Measurements from ENCODE around the gene RIPK1. TPM values are rescaled to one million over a fixed set of nuclear protein-coding genes. Genes with fewer than 3 reads are reported as not detected.
"Not testable (repeated sequence)": the region's sequence is repeated elsewhere in the genome, so short reads cannot be mapped to it uniquely, and the experiment has no call there.

RIPK1 gene
- total RNA-seq, 4 donors from 2014 or later, result 25.6 to 37.6 (median 32.2) TPM

DNA sequence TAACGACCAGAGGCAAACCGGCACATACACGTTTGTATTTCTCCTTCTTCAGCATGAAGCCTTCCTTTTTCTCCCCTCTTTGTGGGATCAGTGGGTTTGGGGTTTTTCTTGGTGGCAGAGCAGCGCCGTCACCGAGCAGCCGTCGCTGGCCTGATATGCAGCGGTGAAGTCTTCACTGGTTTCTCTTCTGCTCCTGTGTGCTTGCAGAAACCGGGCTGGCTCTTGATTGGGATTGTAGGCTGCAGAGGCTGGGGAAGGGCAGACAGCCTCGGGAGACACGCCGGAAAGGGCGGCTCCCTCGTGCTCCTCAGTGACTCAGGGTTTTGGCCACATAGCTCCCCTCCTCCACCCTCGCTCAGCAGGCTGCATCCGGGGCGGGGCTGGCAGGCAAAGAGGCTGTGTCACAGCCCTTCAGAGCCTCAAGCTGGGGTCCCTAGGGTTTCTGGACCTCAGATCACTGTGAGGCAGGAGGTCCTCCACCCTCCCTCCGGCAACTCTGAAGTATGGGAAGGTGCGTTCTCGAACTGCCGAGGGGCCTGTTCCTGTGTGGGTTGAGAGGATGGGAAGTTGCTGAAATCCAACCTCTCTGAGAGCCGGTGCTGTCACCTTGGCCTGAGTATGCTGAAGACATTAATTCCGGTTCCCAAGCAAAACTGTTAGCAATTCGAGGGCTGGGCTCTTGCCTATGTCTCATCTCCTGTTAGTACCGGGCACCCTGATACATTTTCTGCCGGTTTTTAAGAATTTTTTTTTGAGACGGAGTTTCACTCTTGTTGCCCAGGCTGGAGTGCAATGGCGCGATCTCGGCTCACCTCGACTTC is 44.4 kb upstream of the RIPK1 start:
- H3K27me3 ChIP-seq, result no peaks in the 10 kb centered on the region
- WGBS, result 18% methylated on average over 26 of the region's 32 CpGs
- H3K9me3 ChIP-seq, result no peaks in the 10 kb centered on the region
- peaks cover 55% of the 10 kb centered on the region for H3K4me1 ChIP-seq
- H3K4me3 ChIP-seq, result peak overlapping the region; percentile 56
- TF ChIP-seq EP300 (IDR thresholded peaks at IDR 0.05) (no peak), POLR2AphosphoS5 (IDR thresholded peaks at IDR 0.05) (peak in 1 of 3 donors; percentile 92), POLR2A (IDR thresholded peaks at IDR 0.05) (peak in 1 of 2 donors; percentile 42)
- H3K27ac ChIP-seq, result peak overlapping the region; percentile 88
- peak; percentile 96 to 97 for DNase-seq (ENCODE audit: low spot score in 2 of 2)
- peaks cover 15% of the 10 kb centered on the region for H3K36me3 ChIP-seq

DNA sequence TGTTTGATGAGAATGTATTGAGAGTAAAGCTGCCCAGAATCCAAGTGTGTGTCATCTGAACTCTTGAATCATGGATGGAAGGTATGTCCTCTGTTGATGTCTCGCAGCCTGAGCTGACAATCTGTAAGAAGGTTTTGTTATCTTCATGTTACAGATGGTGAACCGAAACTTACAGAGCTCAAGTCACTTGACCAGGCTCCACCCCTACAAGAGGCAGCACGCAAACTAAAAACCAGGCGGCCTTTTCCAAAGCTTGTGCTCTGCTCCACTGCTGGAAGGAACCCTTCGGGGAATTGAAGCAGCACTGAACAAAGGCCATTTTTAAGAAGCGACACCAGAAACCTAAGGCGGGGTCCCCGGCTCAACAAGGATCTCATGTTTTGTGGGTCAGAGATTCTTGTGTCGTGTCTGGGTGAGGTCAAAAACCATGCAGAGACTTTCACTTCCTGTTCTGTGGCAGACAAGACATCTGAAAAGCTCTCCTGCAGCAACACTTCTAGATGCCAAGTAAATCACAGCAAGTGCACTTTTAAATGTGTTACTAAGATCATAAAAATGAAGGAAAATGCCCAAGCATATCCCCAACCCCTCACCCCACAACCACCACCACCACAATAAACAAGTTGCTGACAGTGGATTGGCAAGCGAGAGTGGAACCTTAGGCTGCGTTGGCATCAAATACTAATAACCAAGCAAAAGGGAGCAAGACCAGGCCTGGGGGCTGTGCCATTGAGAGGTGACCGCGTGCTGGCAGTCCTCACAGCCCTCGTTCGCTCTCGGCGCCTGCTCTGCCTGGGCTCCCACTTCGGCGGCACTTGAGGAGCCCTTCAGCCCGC is 41.3 kb upstream of the RIPK1 start:
- Histone ChIP-seq H3K36me3 (no peaks in the 10 kb centered on the region), H3K9me3 (no peaks in the 10 kb centered on the region), H3K4me1 (peaks cover 51% of the 10 kb centered on the region), H3K27me3 (no peaks in the 10 kb centered on the region), H3K4me3 (no peak overlapping the region), H3K27ac (peak overlapping the region; percentile 30)
- no peak for DNase-seq (ENCODE audit: low spot score in 2 of 2)
- 85% methylated on average over 19 of the region's 20 CpGs for WGBS
- TF ChIP-seq EP300 (IDR thresholded peaks at IDR 0.05) (no peak), POLR2AphosphoS5 (IDR thresholded peaks at IDR 0.05) (no peak), POLR2A (IDR thresholded peaks at IDR 0.05) (no peak)
- TF ChIP-seq, protein P1, sequence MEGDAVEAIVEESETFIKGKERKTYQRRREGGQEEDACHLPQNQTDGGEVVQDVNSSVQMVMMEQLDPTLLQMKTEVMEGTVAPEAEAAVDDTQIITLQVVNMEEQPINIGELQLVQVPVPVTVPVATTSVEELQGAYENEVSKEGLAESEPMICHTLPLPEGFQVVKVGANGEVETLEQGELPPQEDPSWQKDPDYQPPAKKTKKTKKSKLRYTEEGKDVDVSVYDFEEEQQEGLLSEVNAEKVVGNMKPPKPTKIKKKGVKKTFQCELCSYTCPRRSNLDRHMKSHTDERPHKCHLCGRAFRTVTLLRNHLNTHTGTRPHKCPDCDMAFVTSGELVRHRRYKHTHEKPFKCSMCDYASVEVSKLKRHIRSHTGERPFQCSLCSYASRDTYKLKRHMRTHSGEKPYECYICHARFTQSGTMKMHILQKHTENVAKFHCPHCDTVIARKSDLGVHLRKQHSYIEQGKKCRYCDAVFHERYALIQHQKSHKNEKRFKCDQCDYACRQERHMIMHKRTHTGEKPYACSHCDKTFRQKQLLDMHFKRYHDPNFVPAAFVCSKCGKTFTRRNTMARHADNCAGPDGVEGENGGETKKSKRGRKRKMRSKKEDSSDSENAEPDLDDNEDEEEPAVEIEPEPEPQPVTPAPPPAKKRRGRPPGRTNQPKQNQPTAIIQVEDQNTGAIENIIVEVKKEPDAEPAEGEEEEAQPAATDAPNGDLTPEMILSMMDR (IDR thresholded peaks at IDR 0.05), result no peak

DNA sequence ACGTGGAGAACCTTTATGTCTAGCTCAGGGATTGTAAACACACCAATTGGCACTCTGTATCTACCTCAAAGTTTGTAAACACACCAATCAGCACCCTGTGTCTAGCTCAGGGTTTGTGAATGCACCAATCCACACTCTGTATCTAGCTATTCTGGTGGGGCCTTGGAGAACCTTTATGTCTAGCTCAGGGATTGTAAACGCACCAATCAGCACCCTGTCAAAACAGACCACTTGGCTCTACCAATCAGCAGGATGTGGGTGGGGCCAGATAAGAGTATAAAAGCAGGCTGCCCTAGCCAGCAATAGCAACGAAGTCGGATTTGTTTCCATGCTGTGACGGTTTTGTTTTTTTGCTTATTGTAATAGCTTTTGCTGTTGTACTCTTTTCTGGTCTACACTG is 40.1 kb upstream of the RIPK1 start:
- not testable (repeated sequence) for H3K36me3 ChIP-seq; H3K27me3 ChIP-seq; H3K4me3 ChIP-seq; DNase-seq (ENCODE audit: low spot score in 2 of 2); H3K27ac ChIP-seq; H3K9me3 ChIP-seq
- H3K4me1 ChIP-seq, result peaks cover 40% of the 10 kb centered on the region
- 83% methylated on average over 4 of the region's 5 CpGs for WGBS

DNA sequence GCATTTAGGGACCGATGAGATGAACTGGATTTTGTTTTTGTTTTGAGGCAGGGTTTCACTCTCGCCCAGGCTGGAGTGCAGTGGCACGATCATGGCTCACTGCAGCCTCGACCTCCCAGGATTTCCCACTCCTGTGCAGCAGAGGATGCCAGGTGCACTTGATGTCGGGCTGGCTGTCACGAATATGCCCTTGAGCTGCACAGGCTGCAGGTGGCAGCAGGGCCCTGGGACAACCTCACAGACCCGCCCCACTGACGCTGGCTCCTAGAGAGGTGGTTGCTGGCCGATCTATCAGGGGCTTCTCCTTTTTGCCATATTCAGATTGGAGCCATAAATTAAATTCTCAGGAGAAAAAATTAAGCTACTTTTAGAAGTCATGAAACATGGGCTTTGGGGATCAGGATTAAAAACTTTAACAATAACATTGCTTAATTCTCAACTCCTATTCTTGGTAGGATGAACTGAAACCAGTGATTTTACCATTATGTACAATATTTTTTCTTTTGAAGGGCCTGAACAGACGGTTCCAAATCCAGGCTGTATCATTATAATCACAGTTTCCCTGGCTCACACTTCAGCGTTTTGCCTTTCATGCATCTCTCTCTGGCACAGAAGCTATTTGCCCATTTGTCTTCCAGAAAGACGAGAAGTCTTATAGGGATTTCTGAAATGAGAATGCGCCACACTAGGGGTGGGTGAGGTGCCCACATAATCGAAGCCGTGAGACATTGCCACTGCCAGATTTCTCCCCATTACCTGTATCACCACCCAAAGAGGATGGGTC is 36.2 kb upstream of the RIPK1 start:
- WGBS, result 66% methylated on average over 13 of the region's 15 CpGs
- DNase-seq (ENCODE audit: low spot score in 2 of 2), result no peak
- Histone ChIP-seq H3K36me3 (no peaks in the 10 kb centered on the region), H3K27ac (no peak overlapping the region), H3K4me3 (no peak overlapping the region), H3K4me1 (peaks cover 8% of the 10 kb centered on the region), H3K9me3 (no peaks in the 10 kb centered on the region), H3K27me3 (no peaks in the 10 kb centered on the region)
- no peak for TF ChIP-seq EP300 (IDR thresholded peaks at IDR 0.05)
- no peak for TF ChIP-seq POLR2AphosphoS5 (IDR thresholded peaks at IDR 0.05)
- TF ChIP-seq POLR2A (IDR thresholded peaks at IDR 0.05), result no peak
- TF ChIP-seq, protein P1 (IDR thresholded peaks at IDR 0.05), result no peak

DNA sequence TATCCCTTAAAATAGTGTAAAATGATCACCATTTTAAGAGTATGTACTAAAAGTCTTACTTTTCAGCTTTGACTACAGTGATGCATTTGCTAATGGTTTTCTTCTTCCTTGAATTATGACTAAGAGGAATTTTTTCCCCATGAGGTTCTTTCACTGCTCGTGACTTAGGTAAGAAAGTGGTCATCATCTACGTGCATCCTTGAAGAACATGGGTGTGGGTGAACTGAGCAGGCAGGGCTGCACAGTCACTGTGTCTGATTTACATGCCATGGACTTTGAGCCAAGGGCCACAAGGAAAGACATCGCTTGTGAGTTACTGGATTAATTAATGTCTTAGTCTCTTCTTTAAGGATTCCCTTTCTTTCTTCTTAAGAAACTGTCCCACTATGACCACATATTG is 35.3 kb upstream of the RIPK1 start:
- H3K4me1 ChIP-seq, result no peaks in the 10 kb centered on the region
- H3K4me3 ChIP-seq, result no peak overlapping the region
- no peak for DNase-seq (ENCODE audit: low spot score in 2 of 2)
- H3K27me3 ChIP-seq, result no peaks in the 10 kb centered on the region
- TF ChIP-seq POLR2A (IDR thresholded peaks at IDR 0.05) (peak in 1 of 2 donors; percentile 9), EP300 (IDR thresholded peaks at IDR 0.05) (no peak)
- H3K36me3 ChIP-seq, result no peaks in the 10 kb centered on the region
- H3K9me3 ChIP-seq, result no peaks in the 10 kb centered on the region
- no peak overlapping the region for H3K27ac ChIP-seq
- 92% methylated on average over 3 of the region's 3 CpGs for WGBS

DNA sequence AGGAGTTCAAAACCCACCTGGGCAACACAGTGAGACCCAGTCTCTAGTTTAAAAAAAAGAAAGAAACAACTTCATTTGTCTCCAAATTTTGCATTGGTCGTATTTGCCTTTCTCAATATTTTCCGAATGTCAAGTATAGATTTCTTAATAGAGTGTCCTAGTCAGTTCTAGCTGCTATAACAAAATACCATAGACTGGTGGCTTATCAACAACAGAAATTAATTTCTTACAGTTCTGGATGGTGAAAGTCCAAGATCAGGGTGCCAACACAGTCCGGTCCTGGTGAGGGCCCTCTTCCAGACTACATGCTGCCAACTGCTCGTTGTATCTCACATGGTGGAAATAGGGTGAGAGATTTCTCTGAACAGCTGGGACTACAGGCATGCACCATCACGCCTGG is 34.6 kb upstream of the RIPK1 start:
- no peaks in the 10 kb centered on the region for H3K36me3 ChIP-seq
- no peak overlapping the region for H3K4me3 ChIP-seq
- no peaks in the 10 kb centered on the region for H3K4me1 ChIP-seq
- no peaks in the 10 kb centered on the region for H3K9me3 ChIP-seq
- no peak for DNase-seq (ENCODE audit: low spot score in 2 of 2)
- H3K27ac ChIP-seq, result no peak overlapping the region
- 94% methylated on average over 5 of the region's 5 CpGs for WGBS
- TF ChIP-seq POLR2AphosphoS5 (IDR thresholded peaks at IDR 0.05), result no peak
- TF ChIP-seq, protein P1 (IDR thresholded peaks at IDR 0.05), result no peak
- TF ChIP-seq POLR2A (IDR thresholded peaks at IDR 0.05), result no peak
- no peak for TF ChIP-seq EP300 (IDR thresholded peaks at IDR 0.05)
- H3K27me3 ChIP-seq, result no peaks in the 10 kb centered on the region
